Measurements from ENCODE around the gene GRB14.

DNA sequence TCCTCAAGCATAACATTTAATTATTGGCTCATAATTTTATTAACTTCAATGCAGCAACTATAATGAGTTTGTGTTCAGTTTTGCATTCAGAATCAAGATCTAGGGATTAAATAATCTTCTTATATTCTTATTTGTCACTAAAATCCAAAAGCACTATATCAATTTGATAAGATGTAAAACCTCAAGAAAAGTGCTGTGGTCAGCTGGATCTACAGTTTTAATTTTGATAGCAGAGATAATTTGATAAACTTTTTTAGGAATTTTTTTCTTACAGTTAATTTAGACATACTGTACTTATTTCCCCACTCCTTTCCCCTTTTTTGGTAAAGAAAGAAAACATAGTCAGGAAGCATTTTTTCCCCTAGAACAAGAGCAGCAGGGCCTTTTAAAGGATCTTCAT, 146.4 kb downstream of the GRB14 start:
- TF ChIP-seq, protein P1, sequence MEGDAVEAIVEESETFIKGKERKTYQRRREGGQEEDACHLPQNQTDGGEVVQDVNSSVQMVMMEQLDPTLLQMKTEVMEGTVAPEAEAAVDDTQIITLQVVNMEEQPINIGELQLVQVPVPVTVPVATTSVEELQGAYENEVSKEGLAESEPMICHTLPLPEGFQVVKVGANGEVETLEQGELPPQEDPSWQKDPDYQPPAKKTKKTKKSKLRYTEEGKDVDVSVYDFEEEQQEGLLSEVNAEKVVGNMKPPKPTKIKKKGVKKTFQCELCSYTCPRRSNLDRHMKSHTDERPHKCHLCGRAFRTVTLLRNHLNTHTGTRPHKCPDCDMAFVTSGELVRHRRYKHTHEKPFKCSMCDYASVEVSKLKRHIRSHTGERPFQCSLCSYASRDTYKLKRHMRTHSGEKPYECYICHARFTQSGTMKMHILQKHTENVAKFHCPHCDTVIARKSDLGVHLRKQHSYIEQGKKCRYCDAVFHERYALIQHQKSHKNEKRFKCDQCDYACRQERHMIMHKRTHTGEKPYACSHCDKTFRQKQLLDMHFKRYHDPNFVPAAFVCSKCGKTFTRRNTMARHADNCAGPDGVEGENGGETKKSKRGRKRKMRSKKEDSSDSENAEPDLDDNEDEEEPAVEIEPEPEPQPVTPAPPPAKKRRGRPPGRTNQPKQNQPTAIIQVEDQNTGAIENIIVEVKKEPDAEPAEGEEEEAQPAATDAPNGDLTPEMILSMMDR (IDR thresholded peaks at IDR 0.05), result no peak
- no peak for TF ChIP-seq ZFX (IDR thresholded peaks at IDR 0.05; ENCODE audit: borderline replicate concordance)
